ENCODE results near the gene RCBTB2.
"Not testable (repeated sequence)": the region's sequence is repeated elsewhere in the genome, so short reads cannot be mapped to it uniquely, and the experiment has no call there.

The RCBTB2 gene

DNA sequence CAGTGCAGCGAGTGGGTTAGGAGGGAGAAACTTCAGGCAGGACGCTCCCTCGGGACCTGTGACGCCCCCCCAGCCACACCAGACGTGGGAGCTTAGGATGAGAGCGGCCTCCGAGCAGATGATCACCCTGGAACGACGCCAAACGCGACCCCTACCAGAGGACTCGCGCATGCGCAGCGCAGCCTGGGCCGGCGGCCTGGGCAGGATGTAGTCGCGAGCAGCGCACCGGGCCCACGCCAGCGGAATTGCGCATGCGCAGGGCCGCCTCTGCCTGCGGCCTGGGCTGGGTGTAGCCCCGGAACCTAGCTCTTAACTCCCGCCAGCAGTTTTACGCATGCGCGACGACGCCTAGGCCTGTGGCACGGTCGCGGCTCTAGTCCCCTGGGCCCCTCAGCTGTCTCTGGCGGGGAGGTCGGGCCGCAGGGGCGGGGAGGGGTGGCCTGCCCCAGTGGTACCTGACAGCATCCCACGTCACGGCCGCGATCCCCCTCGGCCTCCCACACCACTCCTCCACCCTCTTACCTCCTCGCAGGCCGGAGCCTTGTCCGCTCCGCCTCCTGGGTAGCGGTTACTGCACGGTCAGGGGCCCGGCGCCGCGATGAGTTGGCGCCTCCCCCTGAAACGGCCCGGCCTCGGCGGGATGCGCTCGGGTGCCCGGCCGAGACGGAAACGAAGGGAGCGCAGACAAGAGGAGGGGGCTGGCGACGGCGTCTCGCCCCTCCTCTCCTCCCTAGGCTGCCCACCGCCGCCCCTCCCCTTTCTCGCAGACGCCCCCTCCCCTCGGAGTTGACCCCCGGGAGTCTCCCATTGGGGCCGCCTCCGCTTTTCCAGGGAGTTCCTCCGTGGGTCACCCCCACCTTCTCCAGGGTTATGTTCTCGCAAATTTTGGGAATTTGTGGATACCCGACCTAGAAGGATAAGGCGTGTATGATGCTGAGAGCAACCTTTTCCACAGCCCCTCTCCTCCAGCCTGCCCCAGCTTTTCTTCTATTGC lies at the start of gene RCBTB2:
RCBTB2 (minus strand) TSS at position 575 of the 994 bp plus-strand sequence. CDS start 11,141 bp downstream, outside the sequence.
- peak; percentile 78 for DNase-seq

DNA sequence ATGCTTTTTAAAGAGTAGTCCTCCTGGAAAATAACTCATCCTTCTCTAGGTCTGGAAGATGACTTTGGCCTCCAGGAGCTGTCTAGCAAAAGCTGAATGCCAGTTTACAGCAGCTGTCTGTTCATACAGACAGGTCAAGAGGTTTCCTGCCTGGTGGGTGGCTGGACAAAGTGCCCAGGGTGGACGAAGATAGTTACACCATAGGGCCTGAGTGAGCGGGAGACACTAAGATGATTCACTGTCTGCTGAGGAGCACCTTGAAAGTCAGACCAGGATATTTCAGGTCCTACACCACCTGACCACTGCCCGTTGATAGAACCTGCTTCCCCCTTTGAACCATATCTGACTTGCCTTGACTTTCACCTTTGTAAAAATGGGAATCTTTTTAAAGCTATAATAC lies 49.2 kb upstream of the RCBTB2 start:
- DNase-seq = no peak

DNA sequence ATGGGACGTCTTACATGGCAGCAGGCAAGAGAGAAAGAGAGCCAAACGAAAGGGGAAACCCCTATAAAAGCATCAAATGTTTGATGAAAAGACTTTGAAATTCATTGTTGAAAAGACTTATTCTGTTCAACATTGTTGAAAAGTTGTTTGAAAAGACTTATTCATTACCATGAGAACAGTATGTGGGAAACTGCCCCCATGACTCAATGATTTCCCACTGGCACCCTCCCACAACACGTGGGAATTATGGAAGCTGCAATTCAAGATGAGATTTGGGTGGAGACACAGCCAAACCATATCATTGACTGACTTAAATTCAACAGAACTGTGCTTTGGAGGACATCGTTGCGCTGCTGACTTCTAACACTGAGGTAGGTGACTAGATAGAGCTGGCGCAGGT lies 48.0 kb upstream of the RCBTB2 start:
- DNase-seq = no peak

DNA sequence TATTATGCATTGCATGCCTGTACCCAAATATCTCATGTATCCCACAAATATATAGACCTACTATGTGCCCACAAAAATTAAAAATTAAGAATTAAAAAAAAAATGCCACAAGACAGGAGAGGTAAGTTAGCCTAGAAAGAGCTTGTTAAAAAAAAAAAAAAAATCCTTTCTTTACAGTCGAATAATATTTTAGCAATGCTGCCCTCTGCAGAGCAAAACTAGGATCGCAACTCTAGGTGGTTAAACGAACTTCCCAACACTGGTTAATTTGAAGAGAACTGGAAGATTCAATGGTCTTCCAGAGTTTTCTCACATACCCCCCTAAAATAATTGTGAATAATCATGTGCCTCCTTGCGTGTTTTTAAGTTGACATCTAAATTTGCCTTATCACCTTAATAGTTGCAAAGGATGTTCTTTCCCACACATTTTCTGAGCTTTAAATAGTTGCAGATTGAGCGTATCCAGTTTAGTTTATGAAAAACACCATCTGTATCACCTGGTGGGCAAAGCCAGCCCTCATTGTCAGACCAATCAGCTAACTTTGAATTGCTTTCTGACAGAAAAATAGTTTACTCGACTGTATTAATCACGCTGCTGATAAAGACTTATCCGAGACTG lies 47.4 kb upstream of the RCBTB2 start:
- no peak for DNase-seq

DNA sequence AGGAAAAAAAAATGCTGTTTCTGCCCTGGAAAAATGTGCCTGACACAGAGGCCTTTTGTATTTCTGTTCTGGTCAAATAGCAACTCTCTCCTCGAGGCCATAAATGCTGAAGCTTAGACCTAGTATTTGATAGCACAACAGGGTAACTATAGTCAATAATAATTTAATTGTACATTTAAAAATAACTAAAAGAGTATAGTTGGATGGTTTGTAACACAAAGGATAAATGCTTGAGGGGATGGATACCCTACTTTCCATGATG lies 47.0 kb upstream of the RCBTB2 start:
- DNase-seq = not testable (repeated sequence)

DNA sequence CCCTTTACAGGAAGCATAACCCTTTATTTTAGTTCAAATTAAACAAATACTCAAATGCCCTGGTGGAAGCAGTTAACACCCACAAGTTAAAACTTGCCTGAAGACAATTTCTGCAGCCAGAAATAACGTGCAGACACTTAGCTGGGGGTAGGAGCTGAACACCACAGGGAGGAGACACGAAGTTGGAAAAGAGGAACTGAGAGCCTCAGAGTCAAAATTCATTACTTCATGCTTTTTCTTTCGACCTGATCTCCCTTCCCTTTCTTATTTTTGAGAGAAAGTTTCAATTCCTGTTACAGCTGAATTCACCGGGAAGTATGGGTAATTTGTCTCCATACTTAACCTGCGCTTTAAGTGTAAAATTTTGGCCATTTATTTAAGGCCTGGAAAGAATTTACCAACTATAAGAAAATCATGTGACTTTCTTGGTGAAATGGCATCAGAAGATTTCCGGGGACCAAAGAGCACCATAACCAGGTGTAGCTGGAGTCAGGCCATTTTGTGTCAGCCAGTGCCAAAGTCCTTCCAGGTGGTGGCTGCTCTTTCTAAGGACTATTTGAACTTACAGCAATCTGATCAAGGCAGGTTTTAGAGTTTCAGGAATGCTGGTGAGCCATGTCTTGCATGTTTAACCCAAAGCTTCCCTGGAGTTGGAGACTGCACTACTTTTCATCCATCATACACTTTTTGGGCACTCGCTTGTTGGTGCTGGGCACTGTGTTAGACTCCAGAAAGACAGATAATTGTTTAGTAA lies 46.5 kb upstream of the RCBTB2 start:
- no peak for DNase-seq

DNA sequence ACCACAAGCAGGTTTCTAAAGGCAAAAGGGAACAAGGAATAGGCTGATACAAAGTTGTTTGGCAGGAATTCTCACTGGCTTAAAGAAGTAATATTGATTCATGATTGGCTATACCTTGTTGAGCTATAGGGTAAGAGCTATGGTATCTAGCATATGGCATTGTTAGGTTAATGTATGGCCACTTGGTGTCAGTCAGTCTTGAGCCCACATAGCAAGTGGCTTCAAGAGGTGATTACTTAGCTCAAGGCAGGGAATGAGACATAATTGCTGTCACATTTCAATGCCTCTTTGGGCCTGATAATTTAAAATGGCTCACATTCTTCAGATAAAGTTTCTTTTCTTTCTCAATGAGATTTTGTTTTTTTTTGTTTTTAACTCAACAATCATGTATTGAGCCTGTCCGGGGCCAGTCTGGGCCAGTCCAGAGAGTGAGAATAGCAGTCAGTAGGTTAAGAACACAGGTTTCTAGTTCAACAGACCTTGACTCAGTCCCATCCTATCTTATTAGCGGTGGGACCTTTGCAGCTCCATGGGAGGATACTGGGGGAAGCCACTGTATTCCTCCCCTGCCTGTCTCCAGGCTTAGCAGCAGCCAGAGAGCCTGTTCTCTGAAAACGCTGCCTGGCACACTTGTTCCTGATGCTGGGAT lies 45.8 kb upstream of the RCBTB2 start:
- no peak for DNase-seq

DNA sequence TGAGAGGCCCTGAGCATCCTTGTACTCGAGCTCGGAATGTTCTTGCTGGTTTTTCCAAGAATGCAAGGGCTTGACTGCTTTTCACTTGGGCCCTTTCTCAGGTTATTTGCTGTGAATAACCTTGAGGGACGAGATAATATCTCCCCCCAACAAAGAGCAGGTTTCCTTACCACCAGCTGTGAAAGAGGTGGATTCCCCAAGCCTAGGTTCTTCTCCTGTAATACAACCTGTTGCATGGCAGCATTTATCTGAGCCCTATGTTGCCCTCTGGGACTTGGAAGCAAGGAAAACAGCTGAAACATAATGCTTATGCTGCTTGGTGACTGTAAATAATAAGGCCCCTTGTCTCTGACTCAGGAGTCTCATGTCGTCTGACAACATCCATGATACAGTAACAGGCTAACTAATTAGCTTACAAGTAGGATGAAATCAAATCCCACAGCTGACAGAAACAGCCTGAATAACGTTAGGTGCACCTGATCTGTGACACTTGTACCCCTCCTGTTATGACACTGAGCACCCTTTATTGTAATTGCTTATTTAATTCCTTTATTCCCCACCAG lies 43.6 kb upstream of the RCBTB2 start:
- DNase-seq = no peak

DNA sequence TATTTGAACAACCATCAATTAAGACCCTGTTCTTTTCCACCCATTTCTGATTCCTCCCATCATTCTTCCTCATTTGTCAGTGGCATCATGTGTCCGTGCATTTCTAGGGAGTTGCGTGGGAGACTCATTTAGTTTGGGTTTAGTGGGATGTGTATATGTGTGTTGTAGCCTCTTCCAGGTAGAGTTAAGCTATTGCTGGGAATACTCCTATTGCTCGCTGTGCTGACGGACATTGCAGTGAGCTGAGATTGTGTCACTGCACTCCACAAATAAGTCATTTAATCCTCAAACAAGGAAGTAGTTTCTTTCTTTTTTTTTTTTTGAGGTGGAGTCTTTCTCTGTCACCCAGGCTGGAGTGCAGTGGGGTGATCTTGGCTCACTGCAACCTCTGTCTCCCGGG lies 42.2 kb upstream of the RCBTB2 start:
- DNase-seq = no peak

DNA sequence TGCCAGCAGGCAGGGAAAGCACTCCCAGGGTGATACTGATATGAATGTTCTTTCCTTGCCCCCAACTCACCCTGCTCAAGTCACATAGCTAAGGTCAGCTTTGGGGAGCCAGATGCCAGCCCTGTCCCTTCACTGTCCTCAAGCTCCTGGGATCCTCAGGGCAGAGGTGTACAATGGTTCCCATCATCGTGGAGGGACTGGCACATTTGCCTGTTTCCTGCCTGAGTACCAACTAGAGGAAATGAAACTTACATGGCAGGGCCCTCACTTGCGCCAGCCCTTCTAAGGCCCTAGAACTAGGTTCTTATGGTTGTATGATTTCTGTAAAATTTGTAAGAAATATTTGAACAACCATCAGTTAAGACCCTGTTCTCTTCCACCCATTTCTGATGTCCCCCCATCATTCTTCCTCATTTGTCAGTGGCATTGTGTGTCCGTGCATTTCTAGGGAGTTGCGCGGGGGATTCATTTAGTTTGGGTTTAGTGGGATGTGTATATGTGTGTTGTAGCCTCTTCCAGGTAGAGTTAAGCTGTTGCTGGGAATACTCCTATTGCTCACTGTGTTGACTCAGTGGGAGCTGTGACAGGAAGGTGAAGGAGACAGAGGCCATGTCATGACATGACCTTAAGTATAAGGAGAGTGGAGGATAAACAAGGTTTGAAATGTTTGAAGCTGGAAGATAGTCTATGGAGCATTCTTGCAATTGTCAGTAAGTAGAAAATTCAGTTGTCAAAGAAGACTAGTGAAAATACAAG lies 41.3 kb upstream of the RCBTB2 start:
- DNase-seq = no peak

DNA sequence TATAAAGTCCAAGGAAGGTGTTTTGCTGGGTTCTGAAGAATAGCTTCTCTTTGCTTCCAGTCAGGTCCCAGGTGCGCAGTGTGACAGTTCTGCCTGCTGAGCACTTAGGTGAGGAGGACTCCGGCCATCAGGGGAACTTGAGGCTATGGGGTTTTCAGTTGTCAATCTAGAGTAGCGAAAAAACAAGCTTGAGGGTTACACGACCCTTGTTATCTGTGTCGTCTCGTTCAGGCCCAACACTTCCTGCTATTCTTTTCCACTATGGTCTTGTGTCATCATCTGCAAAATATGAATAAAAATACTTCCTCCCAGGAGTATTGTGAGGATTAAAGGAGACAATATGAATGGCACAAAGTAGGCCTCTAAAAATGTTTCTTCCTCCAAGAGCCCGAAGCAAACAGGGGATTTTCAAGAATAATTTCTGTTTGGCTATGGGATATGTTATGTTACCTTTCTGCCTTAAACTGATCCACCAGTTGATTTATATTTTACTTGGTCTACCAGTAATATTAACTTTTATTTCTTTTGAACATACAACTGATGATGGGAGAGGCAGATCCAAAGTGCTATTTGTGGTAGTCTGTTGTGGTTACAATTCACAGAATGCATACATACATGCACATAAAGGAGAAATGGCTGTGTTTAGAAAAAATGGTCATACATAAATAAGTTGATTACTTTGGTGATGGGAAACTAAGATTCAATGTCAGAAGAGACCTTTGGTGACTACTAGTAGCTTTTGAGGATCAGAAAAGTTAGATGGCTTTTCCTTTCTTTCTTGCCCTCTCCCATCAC lies 40.5 kb upstream of the RCBTB2 start:
- no peak for DNase-seq

DNA sequence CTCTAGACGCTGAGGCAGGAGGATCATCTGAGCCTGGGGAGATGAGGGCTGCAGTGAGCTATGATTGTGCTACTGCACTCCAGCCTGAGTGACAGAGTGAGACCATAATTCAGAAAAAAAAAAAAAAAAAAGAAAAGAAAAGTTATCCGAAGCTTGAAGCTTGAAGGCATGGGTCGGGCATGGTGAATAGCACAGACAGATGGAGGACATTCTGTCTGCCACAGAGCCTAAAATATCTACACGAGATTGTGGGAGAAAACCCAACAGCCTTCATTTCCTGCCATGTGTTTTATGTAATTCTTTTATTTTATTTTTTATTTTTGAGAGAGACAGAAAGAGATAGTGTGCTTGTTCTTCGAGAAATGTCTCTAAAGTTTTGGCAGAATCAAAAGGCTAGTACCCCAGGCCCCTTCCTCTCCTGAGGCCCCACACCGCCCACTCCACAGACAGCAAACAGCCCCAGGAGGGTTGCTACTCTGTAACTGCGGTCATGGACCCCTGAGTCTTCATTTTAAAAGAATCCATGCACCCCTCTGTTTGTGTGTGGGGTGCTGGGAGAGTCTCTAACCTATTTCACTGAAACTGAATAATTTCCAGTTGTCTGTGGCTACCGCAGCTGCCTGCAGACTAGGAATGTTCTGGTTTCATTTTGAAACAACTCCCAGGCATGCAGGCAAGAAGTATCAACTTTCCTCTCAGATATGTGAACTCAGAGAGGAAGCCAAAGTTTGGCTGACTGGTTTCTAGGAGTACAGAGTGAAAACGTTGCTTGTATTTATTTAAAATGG lies 38.4 kb upstream of the RCBTB2 start:
- DNase-seq = no peak

DNA sequence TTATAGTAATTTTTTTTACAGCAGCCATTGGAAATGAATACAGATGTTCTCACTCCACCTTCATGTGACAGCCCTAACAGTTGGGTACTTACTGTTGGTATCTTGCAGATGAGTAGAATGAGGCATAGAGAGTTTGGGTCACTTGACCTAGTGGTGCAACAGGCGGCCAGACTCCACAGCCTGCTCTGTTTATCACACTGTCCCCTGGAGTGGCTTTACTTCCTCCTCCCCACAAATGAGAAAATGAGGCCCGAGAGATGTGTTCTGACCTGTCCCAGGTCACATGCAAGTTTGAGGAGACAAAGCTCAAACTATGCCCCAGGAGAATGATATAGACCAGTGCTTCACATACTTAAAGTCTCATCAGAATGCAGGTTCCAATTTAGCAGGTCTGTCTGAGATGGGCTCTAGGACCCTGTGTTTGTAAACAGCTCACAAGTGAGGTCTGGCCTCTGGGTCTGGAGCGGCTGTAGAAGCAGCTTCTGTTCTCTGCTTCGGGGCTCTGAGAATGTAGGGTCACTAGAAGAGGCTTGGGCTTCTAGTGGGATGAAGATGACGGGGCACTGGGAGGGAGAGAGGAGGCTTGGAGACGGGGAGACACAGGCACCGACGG lies 37.4 kb upstream of the RCBTB2 start:
- DNase-seq = no peak

DNA sequence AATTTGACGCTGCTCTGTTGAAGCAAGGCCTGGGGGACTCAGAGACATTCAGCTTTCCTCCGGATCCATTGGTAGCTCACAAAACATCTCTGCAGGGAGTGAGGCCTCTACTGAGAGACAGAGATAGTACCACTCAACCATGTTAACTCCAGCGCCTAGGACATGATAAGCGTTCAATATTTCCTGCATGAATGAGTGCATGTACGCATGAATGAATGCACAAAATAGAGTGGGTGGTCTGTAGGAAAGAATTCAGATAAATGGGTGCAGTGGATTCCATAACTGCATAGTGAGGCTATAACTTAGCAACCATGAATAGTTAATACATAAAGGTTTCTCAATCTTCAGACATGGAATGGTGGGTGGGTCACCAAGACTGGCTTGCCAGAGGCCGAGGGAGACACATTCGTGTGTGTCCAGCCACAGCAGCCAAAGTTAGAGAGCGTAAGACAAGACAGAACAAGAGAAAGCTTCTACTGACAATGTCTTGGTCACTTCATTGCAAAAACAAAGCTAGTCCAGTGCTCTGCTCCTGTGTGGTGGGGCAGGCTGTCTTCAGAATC lies 36.3 kb upstream of the RCBTB2 start:
- no peak for DNase-seq

DNA sequence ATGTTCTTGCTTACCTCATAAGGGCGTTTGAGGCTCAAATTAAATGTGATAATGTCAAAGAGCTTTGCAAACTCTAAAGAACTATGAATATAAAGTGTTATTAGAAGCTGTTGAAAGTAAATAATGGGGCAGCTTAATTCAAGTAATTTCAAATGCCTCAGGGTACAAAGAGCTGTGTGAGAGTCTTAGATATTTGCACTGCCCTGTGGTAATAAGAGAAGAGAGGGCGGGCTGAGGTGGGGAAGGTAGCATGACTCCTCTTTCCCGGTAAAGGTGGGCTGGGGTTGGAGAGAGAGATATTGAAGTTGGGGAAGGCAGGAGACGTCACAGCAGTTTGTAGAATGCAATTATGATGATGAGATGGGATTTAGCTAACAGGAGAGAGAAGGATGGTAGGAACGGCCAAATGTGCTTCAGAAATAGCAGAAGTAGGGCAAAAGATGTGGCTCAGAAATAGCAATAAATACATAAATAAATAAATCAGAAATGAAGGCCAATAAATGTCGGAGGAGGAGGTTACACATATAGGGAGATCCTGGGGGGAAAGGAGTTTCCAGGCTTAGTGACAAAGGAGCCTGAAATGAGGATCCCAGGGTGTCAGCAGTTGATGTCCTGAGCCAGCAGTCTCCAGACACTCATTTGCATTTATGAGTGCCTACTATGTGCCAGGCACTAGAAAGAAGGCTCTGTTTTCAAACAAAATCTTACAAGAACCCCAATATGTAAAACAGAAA lies 35.7 kb upstream of the RCBTB2 start:
- DNase-seq = no peak

DNA sequence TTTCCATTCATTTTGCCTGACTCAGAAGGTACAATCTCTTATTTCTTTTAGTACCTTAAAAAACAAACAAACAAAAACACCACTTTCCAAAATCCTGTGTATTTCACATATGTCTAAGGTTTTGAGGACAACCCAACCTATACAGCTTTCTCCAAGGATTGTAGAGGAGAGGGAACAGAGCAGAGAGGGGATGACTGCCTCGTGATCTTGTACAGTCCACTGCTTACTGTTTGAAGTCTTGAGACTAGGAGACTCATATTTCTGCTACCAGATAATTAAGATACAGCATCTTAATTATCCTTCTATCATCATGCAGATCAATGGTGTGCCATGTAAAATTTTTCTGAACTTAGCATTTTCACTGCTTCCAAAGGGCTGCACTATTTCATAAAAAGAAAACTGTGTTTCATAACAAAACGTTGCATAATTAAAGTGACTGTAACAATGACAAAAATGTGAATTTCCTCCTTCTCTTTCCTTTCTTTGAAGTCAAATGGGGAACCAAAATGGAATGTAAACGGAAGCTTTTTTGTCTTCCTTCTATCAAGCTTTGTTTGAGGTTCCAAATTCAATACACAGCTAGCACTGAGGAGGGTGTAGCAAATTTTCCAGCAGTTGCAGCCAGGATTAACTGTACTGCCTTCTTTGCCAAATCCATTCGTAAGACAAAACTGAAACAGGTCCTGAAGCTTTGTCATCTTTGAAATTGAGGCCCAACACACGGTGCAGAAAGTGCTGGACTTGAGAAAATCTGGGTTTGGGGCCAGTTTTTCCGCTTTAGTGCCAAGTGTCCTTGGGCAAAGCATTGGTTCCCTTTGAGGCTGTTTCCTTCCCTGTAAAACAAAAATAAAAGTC lies 34.9 kb upstream of the RCBTB2 start:
- DNase-seq = no peak

DNA sequence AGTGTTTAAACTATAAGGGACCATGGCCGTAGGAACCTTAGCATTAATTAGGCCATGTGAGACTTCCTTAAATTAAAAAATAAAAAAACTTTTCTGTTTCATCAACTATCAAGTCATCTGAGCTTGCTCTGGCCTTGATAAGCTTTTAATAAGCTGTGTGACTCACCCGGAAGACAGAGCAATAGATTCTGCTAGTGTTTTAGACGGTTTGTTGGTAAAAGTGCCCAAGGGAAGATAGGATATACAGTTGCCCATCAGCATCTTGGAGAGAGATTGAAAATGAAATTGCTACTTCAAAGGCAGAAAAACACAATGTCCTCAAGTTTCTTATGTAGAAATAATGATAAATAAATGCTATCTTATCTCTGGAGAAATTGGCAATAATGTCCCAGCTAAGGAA lies 31.2 kb upstream of the RCBTB2 start:
- no peak for DNase-seq

DNA sequence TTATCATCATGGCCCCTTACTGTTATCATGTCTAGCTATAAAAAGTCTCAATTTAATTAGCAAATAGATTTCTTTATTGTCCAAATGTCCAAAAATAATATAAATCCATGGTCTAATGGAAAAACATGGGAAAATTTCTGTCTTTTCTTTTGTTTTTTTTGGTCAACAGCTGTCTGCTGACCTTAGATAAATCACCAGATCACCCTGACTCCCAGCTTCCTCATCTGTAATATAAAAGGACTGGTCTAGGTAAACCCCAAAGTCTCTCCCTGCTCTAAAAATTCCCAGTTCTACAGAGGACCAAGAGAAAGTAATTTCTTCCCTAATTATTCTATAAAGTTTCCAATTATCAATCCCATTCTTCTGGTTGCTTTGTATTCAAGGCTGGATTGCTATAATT lies 30.7 kb upstream of the RCBTB2 start:
- no peak for DNase-seq

Measured in NCI-H524 treated with DMSO at 0.1 percent for 48 hours (cell line).